ENCODE results near the gene ZNF462.

- TF ChIP-seq CTCF (IDR thresholded peaks at IDR 0.05; ENCODE audit: low read depth, low read length): no peak
- no peak for TF ChIP-seq MYC (IDR thresholded peaks at IDR 0.05; ENCODE audit: low read depth, low read length)
- TF ChIP-seq POLR2A (IDR thresholded peaks at IDR 0.05; ENCODE audit: extremely low read depth, insufficient read length): no peak
- no peak for TF ChIP-seq MAX (IDR thresholded peaks at IDR 0.05; ENCODE audit: low read depth, low read length)
These were observed 142.2 kb downstream of the ZNF462 start for GRCh38 chr9:107005201-107005600.

Data from NB4 (cell line).